Stimulated activated CD8-positive, alpha-beta memory T cell treated with anti-CD3 and anti-CD28 coated beads, Interleukin-12 subunit alpha, Interleukin-12 subunit beta, amount 100 ng/mL, for 24 hours (primary cell): Measurements from ENCODE around the gene OGFR.

Source experiments
- DNase-seq: peaks from one replicate; pipeline ENCODE4 v3.0.0-alpha.2; 2020; ENCODE audit errors: extremely low read depth

The OGFR gene

DNA sequence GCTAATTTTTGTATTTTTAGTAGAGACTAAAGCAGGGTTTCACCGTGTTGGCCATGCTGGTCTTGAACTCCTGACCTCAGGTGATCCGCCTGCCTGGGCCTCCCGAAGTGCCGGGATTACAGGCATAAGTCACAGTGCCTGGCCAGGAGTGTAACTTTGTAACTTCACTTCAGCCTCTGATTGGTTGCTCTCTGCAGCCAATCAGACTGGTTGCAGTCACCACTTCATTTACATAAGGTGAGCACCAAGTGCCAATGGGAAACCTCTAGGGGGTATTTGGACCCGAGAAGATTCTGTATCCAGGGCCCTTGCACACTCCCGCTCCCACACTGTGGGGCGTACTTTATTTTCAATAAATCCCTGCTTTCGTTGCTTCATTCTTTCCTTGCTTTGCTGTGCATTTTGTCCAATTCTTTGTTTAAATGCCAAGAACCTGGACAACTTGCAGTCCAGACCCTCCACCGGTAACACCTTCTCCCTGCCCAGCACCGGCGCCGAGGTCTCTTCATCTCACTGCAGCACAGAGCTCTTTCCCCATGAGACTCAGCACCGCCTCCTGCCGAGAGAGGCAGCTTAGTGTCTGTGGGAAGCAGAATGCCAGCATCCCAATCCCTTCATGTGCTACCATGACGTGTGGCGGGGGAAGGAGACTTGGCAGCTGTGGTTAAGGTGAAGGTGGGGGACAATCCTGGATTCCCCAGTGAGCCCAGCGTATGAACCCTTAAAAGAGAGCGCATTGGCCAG is 22.3 kb upstream of the OGFR start:
- no peak for DNase-seq

- DNase-seq: no peak
Measured at GRCh38 chr20:62782893-62783278, 21.7 kb upstream of the OGFR start.

GRCh38 chr20:62784497-62784896 is 20.1 kb upstream of the OGFR start:
- DNase-seq: no peak

DNA sequence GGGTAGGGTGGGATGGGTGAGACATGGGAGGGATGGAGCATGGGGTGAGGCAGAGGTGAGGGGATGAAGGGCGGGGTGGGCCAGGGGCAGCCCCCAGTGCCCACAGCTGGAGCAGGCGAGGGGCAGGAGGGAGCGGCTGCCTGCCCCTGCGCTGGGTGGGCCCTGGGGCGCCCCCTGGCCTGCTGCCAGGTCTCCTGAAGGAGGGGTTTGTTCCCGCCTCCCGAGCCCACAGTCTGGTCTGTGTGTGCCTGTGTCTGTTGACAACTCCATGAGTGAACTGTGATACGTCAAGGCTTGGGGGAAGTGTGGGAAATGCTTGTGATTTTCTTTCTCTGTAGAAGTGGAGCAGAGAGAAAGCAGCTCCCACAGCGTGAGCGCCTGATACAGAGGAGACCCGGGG is 19.2 kb upstream of the OGFR start:
- DNase-seq: no peak

DNA sequence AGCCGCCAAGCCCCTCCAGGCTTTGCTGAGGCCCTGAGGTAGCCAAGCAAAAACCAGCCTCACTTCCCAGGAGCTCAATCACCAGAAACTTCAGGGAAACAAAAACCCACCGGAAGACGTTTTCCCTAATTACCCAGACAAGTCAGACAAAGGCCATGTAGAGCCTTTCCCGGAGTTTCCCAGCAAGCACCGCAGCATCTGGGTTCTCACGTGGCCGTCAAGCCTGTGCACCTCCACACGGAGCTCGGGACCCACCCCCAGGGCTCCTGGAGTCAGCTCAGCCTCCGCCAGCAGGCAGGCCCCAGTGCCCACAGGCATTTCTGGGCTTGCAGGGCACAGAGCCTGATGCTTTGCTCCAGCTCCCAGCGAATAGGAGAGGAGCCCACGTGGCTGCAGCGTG is 18.5 kb upstream of the OGFR start:
- no peak for DNase-seq

DNA sequence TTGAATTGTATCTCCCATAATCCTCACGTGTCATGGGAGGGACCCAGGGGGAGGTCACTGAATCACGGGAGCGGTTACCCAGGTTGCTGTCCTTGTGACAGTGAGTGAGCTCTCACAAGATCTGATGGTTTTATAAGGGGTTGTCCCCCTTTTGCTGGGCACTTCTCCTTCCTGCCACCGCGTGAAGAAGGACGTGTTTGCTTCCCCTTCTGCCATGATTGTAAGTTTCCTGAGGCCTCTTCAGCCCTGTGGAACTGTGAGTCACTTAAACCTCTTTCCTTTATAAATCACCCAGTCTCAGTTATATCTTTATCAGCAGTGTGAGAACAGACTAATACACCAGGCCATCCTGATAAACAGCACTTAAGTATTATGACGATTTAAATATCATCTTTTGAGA is 17.3 kb upstream of the OGFR start:
- DNase-seq: no peak

- no peak for DNase-seq
Measured at GRCh38 chr20:62787866-62788265, 16.8 kb upstream of the OGFR start.

DNA sequence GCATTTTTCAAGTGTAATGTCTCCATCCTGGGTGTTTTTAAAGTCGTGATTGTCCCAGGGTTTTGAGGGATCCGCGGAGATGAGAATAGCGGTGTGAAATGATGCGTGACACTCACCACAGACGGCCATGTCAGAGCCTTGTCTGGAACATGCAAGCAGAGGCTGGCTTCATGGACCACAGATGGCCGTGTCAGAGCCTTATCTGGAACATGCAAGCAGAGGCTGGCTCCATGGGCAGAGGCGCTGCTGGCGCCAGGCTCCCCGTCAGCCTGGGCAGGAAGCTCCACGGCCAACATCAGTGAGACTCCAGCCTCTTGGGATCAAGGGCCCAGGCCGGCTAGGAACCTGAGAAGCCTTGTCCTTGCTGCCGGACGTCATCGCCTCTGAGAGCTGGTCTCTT is 16.0 kb upstream of the OGFR start:
- DNase-seq: no peak

GRCh38 chr20:62790075-62790474 is 14.6 kb upstream of the OGFR start:
- no peak for DNase-seq

- DNase-seq: no peak
Measured at GRCh38 chr20:62791301-62792181, 13.1 kb upstream of the OGFR start.

- no peak for DNase-seq
Measured at GRCh38 chr20:62792182-62792939, 12.3 kb upstream of the OGFR start.

DNA sequence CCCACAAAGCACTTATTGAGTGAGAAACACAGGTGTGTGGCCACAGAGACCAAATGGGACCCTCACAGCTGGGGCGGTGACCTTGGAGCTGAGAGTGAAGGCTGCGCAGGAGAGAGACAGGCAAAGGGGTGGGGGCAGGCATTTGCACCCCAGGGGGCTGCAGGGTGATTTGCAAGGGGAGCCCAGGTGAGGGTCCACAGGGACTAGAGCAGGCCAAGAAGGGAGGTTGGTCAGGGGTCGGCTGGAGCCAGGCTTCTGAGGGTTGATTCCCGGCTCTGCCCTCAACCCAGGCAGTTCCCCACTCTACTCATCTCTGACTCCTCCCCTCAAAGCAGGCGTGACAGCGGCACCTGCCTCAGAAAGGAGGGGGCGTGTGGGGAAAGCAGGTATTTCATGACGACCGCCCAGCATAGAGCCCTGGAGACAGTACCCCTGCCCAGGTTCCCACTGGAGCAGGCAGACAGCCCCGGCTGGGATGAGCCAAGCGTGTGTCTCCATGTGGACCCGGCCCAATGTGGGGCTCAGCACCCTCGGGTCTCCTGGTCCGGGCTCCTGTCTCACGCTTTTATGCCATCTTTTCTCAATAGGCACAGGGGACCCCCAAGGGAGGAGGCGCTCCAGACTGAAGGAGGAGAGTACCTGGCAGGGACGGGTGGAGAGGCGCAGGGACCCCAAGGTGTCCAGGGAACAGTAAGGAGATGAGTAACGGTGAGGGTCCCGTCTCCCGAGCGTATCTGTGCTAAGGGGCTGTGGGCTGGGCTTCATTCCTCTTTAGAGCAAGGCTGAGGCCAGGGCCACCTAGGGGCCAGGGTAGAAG is 11.5 kb upstream of the OGFR start:
- no peak for DNase-seq

DNA sequence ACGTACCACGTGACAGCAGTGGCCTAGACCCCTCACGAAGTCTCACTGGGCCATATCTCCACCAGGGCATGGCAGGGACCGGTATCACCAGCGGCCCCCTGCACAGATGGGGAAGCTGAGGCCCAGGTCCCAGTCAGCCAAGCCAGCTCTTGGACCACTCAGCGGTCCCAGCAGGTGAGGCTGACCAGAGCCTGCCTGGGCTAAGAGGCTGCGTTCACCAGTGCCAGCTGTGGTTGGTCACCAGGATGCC is 11.0 kb upstream of the OGFR start:
- no peak for DNase-seq

- DNase-seq: peak; percentile 83
Measured at GRCh38 chr20:62794007-62794724, 10.5 kb upstream of the OGFR start.

- DNase-seq: no peak
Measured at GRCh38 chr20:62795023-62795761, 9.4 kb upstream of the OGFR start.

- no peak for DNase-seq
Measured at GRCh38 chr20:62796699-62797491, 7.7 kb upstream of the OGFR start.

- no peak for DNase-seq
Measured at GRCh38 chr20:62797671-62798532, 6.7 kb upstream of the OGFR start.

GRCh38 chr20:62799036-62799435 is 5.6 kb upstream of the OGFR start:
- no peak for DNase-seq

DNA sequence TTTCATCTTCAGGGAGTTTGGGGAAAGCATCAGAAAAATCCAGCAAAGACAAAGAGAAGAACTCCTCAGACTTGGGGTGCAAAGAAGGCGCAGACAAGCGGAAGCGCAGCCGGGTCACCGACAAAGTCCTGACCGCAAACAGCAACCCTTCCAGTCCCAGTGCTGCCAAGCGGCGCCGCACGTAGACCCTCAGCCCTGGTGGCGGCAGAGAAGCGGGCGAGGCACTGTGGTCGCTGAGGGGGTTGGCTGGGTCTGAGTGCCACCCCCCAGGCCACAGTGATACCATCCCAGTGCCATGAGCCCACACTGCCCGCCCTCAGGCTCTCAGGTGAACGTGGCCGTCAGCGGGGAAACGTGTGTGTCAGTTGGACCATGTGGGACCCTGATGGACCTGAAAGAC is 5.2 kb upstream of the OGFR start:
- DNase-seq: no peak
